T-cell (primary cell): ENCODE measurements around the gene DLG2. TPM values are rescaled to one million over a fixed set of nuclear protein-coding genes. Genes with fewer than 3 reads are reported as not detected.

Experiments used
- ATAC-seq, 4 experiments: fragments of 200-7000 bp in 3 of 4; fragments of 150-1000 bp in 1 of 4; cut with Tn5 transposase; replicated peaks in 1 of 4; 1 replicate in 3 of 4; 2 replicates in 1 of 4; pipeline ENCODE4 v1.10.0; 2021; ENCODE audit warnings: moderate library complexity in 3 of 4, mild to moderate bottlenecking in 2 of 4, moderate number of reproducible peaks in 1 of 4
- CTCF ChIA-PET, 2 donors: fragments of 300-600 bp; sonication (Branson Sonifier 250); formaldehyde crosslinking; loops; one replicate each; lab custom pipeline; 2022; ENCODE audit warnings: antibody characterized with exemption in 2 of 2; lab: Charles Lee
- POLR2A ChIA-PET, 2 donors: fragments of 300-600 bp; sonication (Branson Sonifier 250); formaldehyde crosslinking; loops; one replicate each; lab custom pipeline; 2022; ENCODE audit warnings: antibody characterized with exemption in 2 of 2; lab: Charles Lee
- DNase-seq, 35 experiments: peaks; one replicate each; pipeline versions ENCODE4 v3.0.0 to v3.0.0-alpha.2; 2013 to 2023
- H3K27ac ChIP-seq: one replicate; pipeline ENCODE4 v1.5.1; 2013; ENCODE audit warnings: low read length
- H3K27me3 ChIP-seq, 2 experiments: replicated peaks in 1 of 2; 1 replicate in 1 of 2; 2 replicates in 1 of 2; pipeline versions ENCODE4 v1.6.1 to v1.7.0; 2013; ENCODE audit warnings: low read length in 1 of 2, mixed read lengths in 1 of 2; ENCODE audit not compliant: control insufficient read depth in 2 of 2, insufficient read depth in 2 of 2; ENCODE audit errors: extremely low read depth in 1 of 2
- H3K36me3 ChIP-seq, 2 donors: 1 replicate in 1 of 2; 2 replicates in 1 of 2; pipeline versions ENCODE4 v1.6.1 to v1.7.0; 2013; ENCODE audit warnings: low read length in 1 of 2; ENCODE audit not compliant: control insufficient read depth in 2 of 2, insufficient read depth in 1 of 2; ENCODE audit errors: extremely low read depth in 1 of 2
- H3K4me1 ChIP-seq, 2 experiments: 1 replicate in 1 of 2; 2 replicates in 1 of 2; pipeline versions ENCODE4 v1.6.1 to v1.7.0; 2013; ENCODE audit warnings: low read length in 2 of 2, mixed read lengths in 1 of 2; ENCODE audit not compliant: insufficient read depth in 2 of 2, control insufficient read depth in 1 of 2; ENCODE audit errors: extremely low read depth in 1 of 2
- H3K4me3 ChIP-seq, 2 donors: 1 replicate in 1 of 2; 2 replicates in 1 of 2; pipeline versions ENCODE4 v1.5.1 to v1.7.0; 2013; ENCODE audit warnings: mild to moderate bottlenecking in 2 of 2, low read length in 1 of 2, moderate library complexity in 1 of 2; ENCODE audit not compliant: control insufficient read depth in 1 of 2; ENCODE audit errors: extremely low read depth in 1 of 2
- H3K9me3 ChIP-seq: 2 replicates; pipeline ENCODE4 v1.7.0; 2013
- H3K27ac Mint-ChIP-seq, 2 donors: one replicate each; pipeline ENCODE4 v1.8.0; 2020 to 2021; ENCODE audit warnings: mild to moderate bottlenecking in 2 of 2, mixed read lengths in 2 of 2
- H3K27me3 Mint-ChIP-seq, 2 donors: one replicate each; pipeline ENCODE4 v1.8.0; 2021 to 2022; ENCODE audit warnings: mixed read lengths in 2 of 2
- H3K36me3 Mint-ChIP-seq: one replicate; pipeline ENCODE4 v1.8.0; 2021; ENCODE audit warnings: mixed read lengths
- H3K4me1 Mint-ChIP-seq, 3 donors: one replicate each; pipeline ENCODE4 v1.8.0; 2020 to 2022; ENCODE audit warnings: mixed read lengths in 3 of 3, mild to moderate bottlenecking in 1 of 3
- H3K4me3 Mint-ChIP-seq, 3 donors: one replicate each; pipeline ENCODE4 v1.8.0; 2020 to 2022; ENCODE audit warnings: mild to moderate bottlenecking in 3 of 3, mixed read lengths in 3 of 3, moderate library complexity in 3 of 3
- H3K9me3 Mint-ChIP-seq, 3 donors: one replicate each; pipeline ENCODE4 v1.8.0; 2020 to 2022; ENCODE audit warnings: mixed read lengths in 3 of 3
- WGBS: methylation state at CpG from one replicate; pipeline ENCODE4 v1.1.5; 2013; ENCODE audit warnings: missing lambda C conversion rate; ENCODE audit not compliant: insufficient coverage; 5-methylcytosine and 5-hydroxymethylcytosine counted together
- total RNA-seq, 35 experiments: library from RNA in 6 of 35; stranded (reverse) in 6 of 35; fragments of 120-200 nt in 1 of 35; gene quantifications; one replicate each; pipeline versions ENCODE4 v1.2.1 to v1.2.4 and lab custom pipeline; 2013 to 2026

DLG2 gene
- total RNA-seq, 5 donors from 2014 or later (not counting 1 experiment from before 2014, with no cell fraction given): 2.3 to 4.1 (median 2.9) TPM

DNA sequence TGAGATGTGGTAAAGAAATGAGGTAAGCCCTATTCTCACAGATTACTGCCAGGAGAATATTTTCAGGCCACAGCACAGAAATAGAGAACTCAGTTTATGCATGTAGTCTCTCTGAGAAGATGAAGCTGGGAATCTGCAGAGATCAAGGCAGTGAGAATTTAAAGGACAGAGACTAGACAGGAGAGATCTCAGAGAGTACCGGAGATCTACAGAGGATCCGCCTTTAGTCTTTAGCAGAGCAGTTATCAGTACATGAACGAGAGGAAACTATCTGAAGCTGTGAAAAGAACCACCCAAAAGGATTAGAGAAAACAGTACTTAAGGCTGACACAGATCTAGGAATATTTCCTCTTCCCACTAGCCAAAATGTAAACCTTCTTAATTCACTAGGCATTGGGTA is 101.5 kb downstream of the DLG2 start:
- no peaks in the 10 kb centered on the region for H3K4me1 Mint-ChIP-seq
- no peaks in the 10 kb centered on the region for H3K4me1 ChIP-seq
- no peak overlapping the region for H3K27ac Mint-ChIP-seq
- CTCF ChIA-PET: no interaction called here
- H3K27ac ChIP-seq: no peak overlapping the region
- H3K4me3 ChIP-seq: no peak overlapping the region
- peaks cover 12% of the 10 kb centered on the region for H3K36me3 Mint-ChIP-seq
- no peaks in the 10 kb centered on the region for H3K9me3 ChIP-seq
- ATAC-seq (no peak), DNase-seq (no peak)
- H3K27me3 Mint-ChIP-seq: no peaks in the 10 kb centered on the region
- H3K4me3 Mint-ChIP-seq: no peak overlapping the region
- H3K36me3 ChIP-seq: no peaks in the 10 kb centered on the region
- H3K9me3 Mint-ChIP-seq: peaks cover 26 to 28% (median 26%) of the 10 kb centered on the region in 3 donors
- POLR2A ChIA-PET: no interaction called here
- H3K27me3 ChIP-seq: no peaks in the 10 kb centered on the region
- 100% methylated on average over 2 of the region's 3 CpGs for WGBS

GRCh38 chr11:85517272-85517671 is 109.9 kb downstream of the DLG2 start:
- no peak for ATAC-seq
- H3K4me1 Mint-ChIP-seq: no peaks in the 10 kb centered on the region
- H3K9me3 Mint-ChIP-seq: peaks cover 12 to 26% (median 26%) of the 10 kb centered on the region in 3 donors
- no peak for DNase-seq
- no peaks in the 10 kb centered on the region for H3K27me3 Mint-ChIP-seq
- peaks cover 7% of the 10 kb centered on the region for H3K36me3 Mint-ChIP-seq
- Histone ChIP-seq H3K27me3 (no peaks in the 10 kb centered on the region), H3K4me1 (no peaks in the 10 kb centered on the region), H3K36me3 (no peaks in the 10 kb centered on the region), H3K27ac (no peak overlapping the region), H3K9me3 (no peaks in the 10 kb centered on the region), H3K4me3 (no peak overlapping the region)
- no peak overlapping the region for H3K27ac Mint-ChIP-seq
- ChIA-PET POLR2A (no interaction called here), CTCF (no interaction called here)
- no peak overlapping the region for H3K4me3 Mint-ChIP-seq

GRCh38 chr11:85495918-85496317 is 131.2 kb downstream of the DLG2 start:
- Mint-ChIP-seq H3K4me3 (no peak overlapping the region), H3K27ac (no peak overlapping the region), H3K9me3 (peaks cover 20 to 34% (median 31%) of the 10 kb centered on the region in 3 donors), H3K27me3 (peaks cover 0 to 3% of the 10 kb centered on the region in 2 donors), H3K4me1 (no peaks in the 10 kb centered on the region), H3K36me3 (peaks cover 5% of the 10 kb centered on the region)
- ATAC-seq (no peak), DNase-seq (no peak)
- ChIA-PET CTCF (no interaction called here), POLR2A (no interaction called here)
- no peaks in the 10 kb centered on the region for H3K36me3 ChIP-seq
- no peaks in the 10 kb centered on the region for H3K4me1 ChIP-seq
- H3K27me3 ChIP-seq: no peaks in the 10 kb centered on the region
- no peaks in the 10 kb centered on the region for H3K9me3 ChIP-seq
- H3K27ac ChIP-seq: no peak overlapping the region
- WGBS: 87% methylated on average over 4 of the region's 5 CpGs
- no peak overlapping the region for H3K4me3 ChIP-seq

DNA sequence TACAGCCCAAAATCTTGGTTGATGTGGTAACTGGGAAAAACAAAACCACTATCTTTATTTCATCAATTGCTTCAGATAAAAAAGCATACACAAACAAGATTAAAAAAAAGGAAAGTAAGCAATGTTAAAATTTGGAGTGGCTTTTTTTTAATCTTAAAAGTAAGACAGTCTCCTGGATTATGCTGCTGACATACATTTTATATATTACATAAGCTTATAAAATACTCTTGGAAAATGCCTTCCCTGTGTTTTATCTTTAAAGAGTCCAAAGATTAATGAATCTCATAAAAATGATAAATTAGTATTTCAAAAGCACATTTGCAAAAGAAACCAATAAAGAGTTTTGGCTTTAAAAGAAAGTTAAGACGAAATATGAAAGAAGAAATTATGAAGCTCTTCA is 132.7 kb downstream of the DLG2 start:
- peaks cover 0 to 3% of the 10 kb centered on the region in 2 donors for H3K27me3 Mint-ChIP-seq
- H3K4me1 Mint-ChIP-seq: no peaks in the 10 kb centered on the region
- Histone ChIP-seq H3K36me3 (no peaks in the 10 kb centered on the region), H3K4me3 (no peak overlapping the region), H3K9me3 (no peaks in the 10 kb centered on the region), H3K4me1 (no peaks in the 10 kb centered on the region), H3K27ac (no peak overlapping the region), H3K27me3 (no peaks in the 10 kb centered on the region)
- H3K9me3 Mint-ChIP-seq: peaks cover 24 to 28% (median 25%) of the 10 kb centered on the region in 3 donors
- ChIA-PET POLR2A (no interaction called here), CTCF (interaction anchor here in 1 of 2 donors (1.0 kb wide), 1 partner anchor 39 kb away, joined by 4 read pairs; no protein-coding TSS in a partner anchor)
- no peak for ATAC-seq
- no peak overlapping the region for H3K27ac Mint-ChIP-seq
- no peak for DNase-seq
- H3K36me3 Mint-ChIP-seq: peaks cover 5% of the 10 kb centered on the region
- WGBS: no CpG with 5 or more reads among the region's 1 CpG
- no peak overlapping the region for H3K4me3 Mint-ChIP-seq

DNA sequence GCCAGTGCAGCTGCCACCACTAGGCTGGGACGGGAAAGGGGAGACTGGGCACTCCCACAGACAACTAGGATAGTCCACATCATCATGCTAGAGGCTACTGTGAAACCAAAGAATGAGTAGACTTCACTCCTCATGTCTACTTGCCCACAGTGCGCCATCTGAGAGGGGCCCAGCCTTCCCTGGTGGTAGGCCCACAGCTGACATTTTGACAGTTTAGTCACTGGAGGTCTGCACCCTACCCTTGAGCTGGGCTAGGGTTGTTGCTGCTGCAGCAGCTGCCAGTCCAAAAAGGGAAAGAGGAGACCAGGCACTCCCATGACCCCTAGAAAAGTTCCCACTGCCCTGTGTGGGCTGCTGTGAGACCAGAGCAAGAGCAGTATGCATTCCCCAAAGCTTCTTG is 141.2 kb downstream of the DLG2 start:
- ChIA-PET POLR2A (no interaction called here), CTCF (no interaction called here)
- H3K27me3 Mint-ChIP-seq: no peaks in the 10 kb centered on the region
- Histone ChIP-seq H3K4me3 (no peak overlapping the region), H3K9me3 (no peaks in the 10 kb centered on the region), H3K27ac (no peak overlapping the region), H3K27me3 (no peaks in the 10 kb centered on the region), H3K36me3 (no peaks in the 10 kb centered on the region), H3K4me1 (no peaks in the 10 kb centered on the region)
- no peak for DNase-seq
- no peak overlapping the region for H3K27ac Mint-ChIP-seq
- ATAC-seq: no peak
- H3K4me1 Mint-ChIP-seq: no peaks in the 10 kb centered on the region
- no peak overlapping the region for H3K4me3 Mint-ChIP-seq
- H3K9me3 Mint-ChIP-seq: peaks cover 16 to 48% (median 39%) of the 10 kb centered on the region in 3 donors
- 54% methylated on average over 1 of the region's 2 CpGs for WGBS
- H3K36me3 Mint-ChIP-seq: no peaks in the 10 kb centered on the region

- peaks cover 11 to 42% (median 34%) of the 10 kb centered on the region in 3 donors for H3K9me3 Mint-ChIP-seq
- no peaks in the 10 kb centered on the region for H3K4me1 Mint-ChIP-seq
- no peaks in the 10 kb centered on the region for H3K27me3 Mint-ChIP-seq
- Histone ChIP-seq H3K27me3 (no peaks in the 10 kb centered on the region), H3K27ac (no peak overlapping the region), H3K9me3 (no peaks in the 10 kb centered on the region), H3K36me3 (no peaks in the 10 kb centered on the region), H3K4me1 (no peaks in the 10 kb centered on the region), H3K4me3 (no peak overlapping the region)
- DNase-seq: peak in 1 of 35 experiments; percentile 38
- ChIA-PET CTCF (no interaction called here), POLR2A (no interaction called here)
- ATAC-seq: no peak
- no peak overlapping the region for H3K4me3 Mint-ChIP-seq
- WGBS: 95% methylated on average over 4 of the region's 20 CpGs
- H3K36me3 Mint-ChIP-seq: no peaks in the 10 kb centered on the region
- H3K27ac Mint-ChIP-seq: no peak overlapping the region
Observed at GRCh38 chr11:85483861-85484260, 143.3 kb downstream of the DLG2 start.

- ATAC-seq: no peak
- Histone ChIP-seq H3K27me3 (no peaks in the 10 kb centered on the region), H3K4me1 (no peaks in the 10 kb centered on the region), H3K9me3 (no peaks in the 10 kb centered on the region), H3K27ac (no peak overlapping the region), H3K4me3 (no peak overlapping the region), H3K36me3 (no peaks in the 10 kb centered on the region)
- DNase-seq: no peak
- WGBS: 89% methylated on average over 1 of the region's 1 CpG
- CTCF ChIA-PET: no interaction called here
- H3K9me3 Mint-ChIP-seq: peaks cover 8 to 28% (median 23%) of the 10 kb centered on the region in 3 donors
- POLR2A ChIA-PET: no interaction called here
- no peaks in the 10 kb centered on the region for H3K36me3 Mint-ChIP-seq
- H3K4me1 Mint-ChIP-seq: no peaks in the 10 kb centered on the region
- H3K27me3 Mint-ChIP-seq: no peaks in the 10 kb centered on the region
- no peak overlapping the region for H3K4me3 Mint-ChIP-seq
- H3K27ac Mint-ChIP-seq: no peak overlapping the region
Observed at GRCh38 chr11:85481862-85482261, 145.3 kb downstream of the DLG2 start.
